GM12892 (cell line): ENCODE results near the gene CCDC120.

Source experiments
- DNase-seq: peaks from one replicate; pipeline ENCODE4 v3.0.0; 2011; ENCODE audit not compliant: insufficient read length
- FAIRE-seq: peaks from 2 replicates; lab custom pipeline; 2011; peaks lifted over from hg19 to GRCh38; lab: Jason Lieb, UNC
- POLR2A ChIP-seq: IDR thresholded peaks from 2 replicates; pipeline ENCODE4 v1.6.1; 2011; ENCODE audit warnings: low read depth, low read length, control low read depth
- POLR2AphosphoS5 ChIP-seq: IDR thresholded peaks from 2 replicates; pipeline ENCODE4 v1.6.1; 2011; ENCODE audit warnings: low read depth, low read length, control low read depth
- TAF1 ChIP-seq: IDR thresholded peaks from 2 replicates; pipeline ENCODE4 v1.6.1; 2011; ENCODE audit warnings: low read depth, mild to moderate bottlenecking, control low read depth, low read length, borderline replicate concordance

The CCDC120 gene

DNA sequence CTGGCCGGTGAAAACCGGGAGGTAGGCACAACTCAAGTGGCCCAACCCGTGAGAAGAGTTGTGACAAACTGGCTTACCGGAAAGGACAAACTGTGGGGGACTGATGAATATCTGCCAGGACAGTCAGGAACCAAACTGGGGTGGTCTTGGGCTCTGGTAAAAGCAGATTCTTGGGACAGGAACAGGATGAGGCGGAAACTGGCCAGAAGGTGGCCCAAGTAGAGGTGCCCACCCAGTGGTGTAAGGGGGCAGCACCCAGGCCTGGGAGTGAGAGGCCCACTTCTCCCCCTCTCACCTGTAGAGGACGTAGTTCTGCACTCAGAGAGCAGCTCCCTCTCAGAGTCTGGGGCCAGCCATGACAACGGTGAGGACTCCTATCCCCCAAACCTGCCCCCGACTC lies 5.9 kb downstream of the CCDC120 start:
- TF ChIP-seq TAF1 = no peak
- no peak for TF ChIP-seq POLR2A
- FAIRE-seq (no peak), DNase-seq (no peak)

DNA sequence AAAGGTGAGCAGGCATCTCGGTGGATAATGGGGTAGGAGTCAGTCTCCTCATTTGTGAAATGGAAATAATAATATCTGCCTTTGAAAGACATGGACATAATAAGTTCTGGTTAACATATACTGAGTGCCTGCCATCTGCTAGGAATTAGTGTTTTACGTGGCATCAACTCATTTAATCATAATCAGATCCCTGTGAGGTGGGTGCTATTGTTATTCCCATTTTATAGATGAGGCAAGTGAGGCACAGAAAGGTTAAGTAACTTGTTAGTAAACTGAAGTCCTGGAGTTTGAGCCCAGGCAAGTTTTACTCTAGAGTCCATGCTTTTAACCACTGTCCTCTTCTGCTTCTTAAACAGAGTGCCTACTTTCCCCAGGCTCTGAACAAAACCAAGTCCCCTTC lies 7.5 kb downstream of the CCDC120 start:
- FAIRE-seq = no peak
- TF ChIP-seq POLR2A (no peak), POLR2AphosphoS5 (no peak), TAF1 (no peak)

GRCh38 chrX:49066690-49067089 lies 7.9 kb downstream of the CCDC120 start:
- no peak for DNase-seq
- FAIRE-seq = no peak
- TF ChIP-seq TAF1 = no peak
- TF ChIP-seq POLR2A = no peak
- TF ChIP-seq POLR2AphosphoS5 = no peak

More for the DNA sequence above, 7.5 kb downstream of the CCDC120 start:
- no peak for DNase-seq

DNA sequence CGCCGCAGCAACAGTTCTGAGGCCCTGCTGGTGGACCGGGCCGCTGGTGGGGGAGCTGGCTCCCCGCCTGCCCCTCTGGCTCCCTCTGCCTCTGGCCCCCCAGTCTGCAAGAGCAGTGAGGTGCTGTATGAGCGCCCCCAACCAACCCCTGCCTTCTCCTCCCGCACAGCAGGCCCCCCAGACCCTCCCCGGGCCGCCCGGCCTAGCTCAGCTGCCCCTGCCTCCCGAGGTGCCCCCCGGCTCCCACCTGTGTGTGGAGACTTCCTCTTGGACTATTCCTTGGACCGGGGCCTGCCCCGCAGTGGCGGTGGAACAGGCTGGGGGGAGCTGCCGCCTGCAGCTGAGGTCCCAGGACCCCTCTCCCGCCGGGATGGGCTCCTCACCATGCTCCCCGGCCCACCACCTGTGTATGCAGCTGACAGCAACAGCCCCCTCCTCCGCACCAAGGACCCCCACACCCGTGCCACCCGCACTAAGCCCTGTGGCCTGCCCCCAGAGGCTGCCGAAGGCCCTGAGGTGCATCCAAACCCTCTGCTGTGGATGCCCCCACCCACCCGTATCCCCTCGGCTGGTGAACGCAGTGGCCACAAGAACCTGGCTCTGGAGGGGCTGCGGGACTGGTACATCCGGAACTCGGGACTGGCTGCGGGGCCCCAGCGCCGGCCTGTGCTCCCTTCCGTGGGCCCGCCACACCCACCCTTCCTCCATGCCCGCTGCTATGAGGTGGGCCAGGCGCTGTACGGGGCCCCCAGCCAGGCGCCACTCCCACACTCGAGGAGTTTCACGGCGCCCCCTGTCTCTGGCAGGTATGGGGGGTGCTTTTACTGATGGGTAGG lies 8.7 kb downstream of the CCDC120 start:
- FAIRE-seq (no peak), DNase-seq (no peak)
- TF ChIP-seq POLR2AphosphoS5 = no peak
- TF ChIP-seq TAF1 = no peak
- no peak for TF ChIP-seq POLR2A

DNA sequence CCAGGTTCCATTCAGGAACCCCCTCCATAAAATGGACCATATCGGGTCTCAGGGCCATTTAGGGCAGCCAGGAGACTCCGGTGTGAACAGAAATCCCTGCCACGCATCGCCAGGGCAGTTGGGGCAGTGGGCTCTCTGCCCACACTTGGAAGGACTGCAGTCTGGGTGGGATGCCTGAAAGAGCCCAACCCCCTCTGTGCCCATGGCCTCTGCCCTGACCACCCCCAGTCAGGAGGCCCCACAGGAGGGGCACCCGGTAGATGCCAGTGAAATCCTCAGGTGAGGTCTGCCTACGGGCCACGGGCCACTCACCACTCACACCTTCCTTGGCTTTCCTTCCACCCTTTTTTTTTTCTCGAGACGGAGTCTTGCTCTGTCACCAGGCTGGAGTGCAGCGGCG lies 10.2 kb downstream of the CCDC120 start:
- DNase-seq = no peak
- no peak for FAIRE-seq
- no peak for TF ChIP-seq POLR2A

- TF ChIP-seq TAF1 = no peak
- TF ChIP-seq POLR2A = no peak
- no peak for TF ChIP-seq POLR2AphosphoS5
- DNase-seq = no peak
- no peak for FAIRE-seq
Measured at GRCh38 chrX:49070988-49071387, 12.2 kb downstream of the CCDC120 start.

- TF ChIP-seq TAF1 (no peak), POLR2A (no peak), POLR2AphosphoS5 (no peak)
- FAIRE-seq (no peak), DNase-seq (no peak)
Measured at GRCh38 chrX:49071877-49072711, 13.3 kb downstream of the CCDC120 start.

DNA sequence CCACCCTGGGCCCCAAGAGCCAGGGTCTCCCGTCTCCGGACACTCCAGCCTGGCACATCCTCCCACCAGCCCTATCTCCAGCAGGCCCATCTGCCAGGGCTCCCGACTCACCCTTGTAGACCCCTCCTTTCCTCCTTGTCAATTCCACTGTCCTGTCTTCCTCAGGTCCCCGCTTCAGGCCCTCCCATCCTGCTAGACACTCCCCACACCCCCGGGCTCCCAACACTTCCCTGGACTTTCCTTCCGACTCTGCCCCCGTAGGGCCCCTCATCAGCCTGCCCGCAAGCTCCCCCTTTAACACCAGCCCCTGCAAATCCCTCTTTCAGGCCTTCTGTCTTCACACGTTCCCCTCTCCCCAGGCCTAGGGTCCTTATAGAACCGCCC lies 13.9 kb downstream of the CCDC120 start:
- TF ChIP-seq TAF1 (no peak), POLR2AphosphoS5 (no peak), POLR2A (no peak)
- FAIRE-seq (no peak), DNase-seq (no peak)

DNA sequence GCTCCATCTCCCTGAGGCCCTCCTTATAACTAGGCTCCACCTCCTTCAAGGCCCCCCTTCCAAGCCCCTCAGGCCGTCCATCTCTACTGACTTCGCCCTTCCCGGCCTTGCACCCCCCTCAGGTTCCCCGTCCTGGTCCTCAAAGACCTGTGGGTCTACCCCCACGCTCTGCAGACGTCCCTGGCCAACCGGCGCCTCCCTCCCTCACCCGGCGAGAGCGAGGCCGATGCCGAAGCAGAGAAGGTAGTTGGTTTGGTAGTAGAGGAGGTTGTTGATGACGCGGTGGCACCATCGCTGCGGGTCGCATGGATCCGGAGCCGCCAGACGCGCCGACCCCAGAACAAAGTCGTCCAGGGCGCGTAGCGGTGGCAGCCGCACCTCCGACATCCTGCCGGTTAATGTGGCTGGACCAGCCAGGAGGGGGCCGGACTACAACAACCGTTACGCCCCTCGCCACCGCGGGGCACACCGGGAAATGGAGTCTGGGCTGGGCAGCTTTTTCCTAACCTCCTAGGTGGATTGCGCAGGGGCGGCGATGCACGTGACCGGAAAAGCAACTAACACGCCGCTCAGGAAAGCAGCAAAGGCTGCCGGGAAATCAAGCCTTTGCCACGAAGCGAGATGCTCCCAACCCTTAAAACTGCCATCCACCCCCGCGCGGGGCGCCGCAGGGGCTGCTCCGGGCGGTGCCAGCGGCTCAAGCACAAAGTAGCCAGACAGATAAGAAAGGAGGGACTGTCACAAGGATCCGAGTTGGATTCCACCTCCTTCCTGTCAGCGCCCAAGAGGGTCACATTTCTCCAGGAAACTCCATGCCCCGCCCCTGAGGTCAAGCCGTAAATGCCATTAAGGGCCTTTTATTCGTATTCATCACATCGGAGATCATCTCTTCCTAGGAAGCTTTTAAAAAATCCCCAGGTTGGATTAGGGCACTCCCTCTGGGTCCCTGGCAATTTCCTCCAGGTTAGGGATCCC lies 15.1 kb downstream of the CCDC120 start, which contains the start of gene PRAF2:
TSS of gene PRAF2 (minus strand) at position 402 of the 975 bp plus-strand sequence. CDS start at position 387, 15 bp downstream.
- FAIRE-seq (peak; percentile 96), DNase-seq (peak; percentile 87)
- no peak for TF ChIP-seq POLR2AphosphoS5
- TF ChIP-seq POLR2A = peak; percentile 23; the same call in 1 of the 2 replicates
- no peak for TF ChIP-seq TAF1

DNA sequence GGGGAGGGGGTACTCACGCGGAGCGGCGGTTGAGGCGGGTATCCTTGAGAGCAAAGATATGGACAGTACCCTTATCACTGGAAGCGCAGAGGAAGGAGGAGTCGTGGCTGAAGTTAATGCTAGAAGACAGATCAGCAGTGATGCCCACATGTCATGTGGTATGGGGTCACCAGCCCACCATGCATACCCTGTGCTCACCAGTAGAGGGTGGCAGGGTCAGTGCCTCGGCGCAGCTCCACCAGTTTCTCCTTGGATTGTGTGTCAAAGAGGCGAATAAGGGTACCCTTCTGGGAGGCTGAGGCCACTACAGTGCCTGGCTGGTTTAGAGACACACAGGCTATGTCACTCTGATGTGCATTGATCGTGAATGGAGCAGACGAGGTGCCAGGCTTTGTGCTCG lies 16.5 kb downstream of the CCDC120 start:
- no peak for FAIRE-seq

DNA sequence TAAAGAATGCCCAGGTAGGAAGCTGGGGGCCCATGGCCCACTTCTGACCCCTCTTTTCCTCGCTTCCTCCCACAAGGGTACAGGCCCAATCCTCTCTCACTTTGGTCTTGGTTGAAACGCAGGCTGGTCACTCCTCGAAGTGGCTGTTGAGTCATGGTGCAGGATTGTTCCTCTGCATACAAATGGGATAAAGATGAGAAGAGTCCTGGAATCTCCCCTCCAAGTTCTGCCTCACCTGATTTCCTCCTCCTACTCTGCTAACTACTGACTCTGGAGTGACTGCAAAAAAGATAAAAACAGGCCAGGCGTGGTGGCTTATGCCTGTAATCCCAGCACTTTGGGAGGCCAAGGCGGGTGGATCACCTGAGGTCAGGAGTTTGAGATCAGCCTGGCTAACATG lies 19.1 kb downstream of the CCDC120 start:
- FAIRE-seq = no peak
- DNase-seq = no peak
- TF ChIP-seq POLR2AphosphoS5 (no peak), POLR2A (no peak), TAF1 (no peak)

More for the DNA sequence above, 16.5 kb downstream of the CCDC120 start:
- TF ChIP-seq TAF1 (no peak), POLR2A (no peak), POLR2AphosphoS5 (no peak)
- DNase-seq = no peak
